Immature natural killer cell (primary cell): Measurements from ENCODE around the gene EIF3D. TPM values are rescaled to one million over a fixed set of nuclear protein-coding genes. Genes with fewer than 3 reads are reported as not detected.
A peak's percentile ranks its signal among the peaks of the same experiment; 100 is the strongest.

Experiments used
- DNase-seq, 3 donors: peaks; one replicate each; pipeline ENCODE4 v3.0.0; 2022; ENCODE audit warnings: mixed read lengths in 1 of 3
- H3K27ac Mint-ChIP-seq, 6 donors: one replicate each; pipeline ENCODE4 v1.8.0; 2020; ENCODE audit warnings: mixed read lengths in 6 of 6, mild to moderate bottlenecking in 5 of 6, inconsistent platforms in 4 of 6, moderate library complexity in 3 of 6
- H3K27me3 Mint-ChIP-seq, 3 donors: one replicate each; pipeline ENCODE4 v1.8.0; 2020 to 2021; ENCODE audit warnings: low read depth in 3 of 3, mild to moderate bottlenecking in 3 of 3, mixed read lengths in 3 of 3, moderate library complexity in 3 of 3, inconsistent platforms in 1 of 3
- H3K36me3 Mint-ChIP-seq, 3 donors: one replicate each; pipeline ENCODE4 v1.8.0; 2020; ENCODE audit warnings: mixed read lengths in 3 of 3, inconsistent platforms in 2 of 3, mild to moderate bottlenecking in 2 of 3
- H3K4me1 Mint-ChIP-seq, 2 donors: one replicate each; pipeline ENCODE4 v1.8.0; 2020; ENCODE audit warnings: inconsistent platforms in 2 of 2, mild to moderate bottlenecking in 2 of 2, mixed read lengths in 2 of 2, moderate library complexity in 1 of 2
- H3K4me3 Mint-ChIP-seq, 5 donors: one replicate each; pipeline ENCODE4 v1.8.0; 2020; ENCODE audit warnings: mild to moderate bottlenecking in 5 of 5, mixed read lengths in 5 of 5, inconsistent platforms in 3 of 5, moderate library complexity in 3 of 5
- H3K9me3 Mint-ChIP-seq, 6 donors: one replicate each; pipeline ENCODE4 v1.8.0; 2020; ENCODE audit warnings: mild to moderate bottlenecking in 6 of 6, mixed read lengths in 6 of 6, inconsistent platforms in 4 of 6, moderate library complexity in 3 of 6
- polyA plus RNA-seq, 3 donors: library from polyadenylated mRNA; unstranded; fragments of 300-500 nt; fragmentation: Illumina TruSeq; gene quantifications; one replicate each; pipeline ENCODE4 v1.2.3, GENCODE V29; 2021

Gene EIF3D
- polyA plus RNA-seq, result 100 to 1,000 TPM in 2 of 3 donors, 10 to 100 TPM in 1; 95.1 to 155 (median 124) TPM

- H3K4me1 Mint-ChIP-seq, result peaks cover 25 to 39% of the 10 kb centered on the region in 2 donors
- peak; percentile 99 for DNase-seq
- H3K4me3 Mint-ChIP-seq, result peak within 1 kb of the TSS; percentile 96 to 98 (median 97)
- peaks cover 6 to 11% (median 8%) of the 10 kb centered on the region in 3 donors for H3K27me3 Mint-ChIP-seq
- no peaks in the 10 kb centered on the region for H3K9me3 Mint-ChIP-seq
- peak within 1 kb of the TSS; percentile 97 to 100 (median 98) for H3K27ac Mint-ChIP-seq
- peaks cover 16 to 22% (median 18%) of the 10 kb centered on the region in 3 donors for H3K36me3 Mint-ChIP-seq
Observed at GRCh38 chr22:36528795-36529751, at the start of gene EIF3D. Gene EIF3D, minus strand, starts transcription at chr22:36529166. Its CDS starts 3,045 bp downstream, at chr22:36526121.

GRCh38 chr22:36578619-36579018 lies 49.7 kb upstream of the EIF3D start:
- no peaks in the 10 kb centered on the region for H3K4me1 Mint-ChIP-seq
- H3K4me3 Mint-ChIP-seq, result no peak overlapping the region
- H3K36me3 Mint-ChIP-seq, result no peaks in the 10 kb centered on the region
- H3K9me3 Mint-ChIP-seq, result no peaks in the 10 kb centered on the region
- H3K27me3 Mint-ChIP-seq, result peaks cover 0 to 14% (median 0%) of the 10 kb centered on the region in 3 donors
- no peak for DNase-seq
- no peak overlapping the region for H3K27ac Mint-ChIP-seq

- no peak for DNase-seq
- H3K36me3 Mint-ChIP-seq, result no peaks in the 10 kb centered on the region
- H3K27ac Mint-ChIP-seq, result no peak overlapping the region
- no peak overlapping the region for H3K4me3 Mint-ChIP-seq
- peaks cover 0 to 14% (median 0%) of the 10 kb centered on the region in 3 donors for H3K27me3 Mint-ChIP-seq
- no peaks in the 10 kb centered on the region for H3K9me3 Mint-ChIP-seq
- no peaks in the 10 kb centered on the region for H3K4me1 Mint-ChIP-seq
Observed at GRCh38 chr22:36577019-36577418, 48.1 kb upstream of the EIF3D start.

- Mint-ChIP-seq H3K27ac (peak overlapping the region in 1 of 6 donors; percentile 55), H3K4me1 (no peaks in the 10 kb centered on the region), H3K36me3 (no peaks in the 10 kb centered on the region), H3K4me3 (no peak overlapping the region), H3K9me3 (no peaks in the 10 kb centered on the region), H3K27me3 (peaks cover 0 to 9% (median 0%) of the 10 kb centered on the region in 3 donors)
- DNase-seq, result no peak
Observed at GRCh38 chr22:36574728-36575127, 45.8 kb upstream of the EIF3D start.

GRCh38 chr22:36573815-36574363 lies 44.9 kb upstream of the EIF3D start:
- no peak for DNase-seq
- Mint-ChIP-seq H3K4me3 (no peak overlapping the region), H3K9me3 (no peaks in the 10 kb centered on the region), H3K36me3 (no peaks in the 10 kb centered on the region), H3K27me3 (peaks cover 0 to 8% (median 0%) of the 10 kb centered on the region in 3 donors), H3K27ac (no peak overlapping the region), H3K4me1 (no peaks in the 10 kb centered on the region)

- Mint-ChIP-seq H3K27me3 (peaks cover 0 to 8% (median 4%) of the 10 kb centered on the region in 3 donors), H3K36me3 (no peaks in the 10 kb centered on the region), H3K9me3 (no peaks in the 10 kb centered on the region), H3K4me1 (no peaks in the 10 kb centered on the region), H3K4me3 (no peak overlapping the region), H3K27ac (no peak overlapping the region)
- DNase-seq, result no peak
Observed at GRCh38 chr22:36571991-36572390, 43.0 kb upstream of the EIF3D start.

GRCh38 chr22:36569999-36570398 lies 41.0 kb upstream of the EIF3D start:
- H3K27me3 Mint-ChIP-seq, result peaks cover 2 to 9% (median 9%) of the 10 kb centered on the region in 3 donors
- H3K4me1 Mint-ChIP-seq, result no peaks in the 10 kb centered on the region
- no peak overlapping the region for H3K27ac Mint-ChIP-seq
- no peak overlapping the region for H3K4me3 Mint-ChIP-seq
- no peaks in the 10 kb centered on the region for H3K9me3 Mint-ChIP-seq
- H3K36me3 Mint-ChIP-seq, result no peaks in the 10 kb centered on the region
- DNase-seq, result no peak

- DNase-seq, result no peak
- no peaks in the 10 kb centered on the region for H3K4me1 Mint-ChIP-seq
- peaks cover 2 to 15% (median 11%) of the 10 kb centered on the region in 3 donors for H3K27me3 Mint-ChIP-seq
- no peak overlapping the region for H3K4me3 Mint-ChIP-seq
- H3K27ac Mint-ChIP-seq, result no peak overlapping the region
- no peaks in the 10 kb centered on the region for H3K36me3 Mint-ChIP-seq
- H3K9me3 Mint-ChIP-seq, result no peaks in the 10 kb centered on the region
Observed at GRCh38 chr22:36568846-36569245, 39.9 kb upstream of the EIF3D start.

- Mint-ChIP-seq H3K9me3 (no peaks in the 10 kb centered on the region), H3K4me1 (no peaks in the 10 kb centered on the region), H3K27ac (no peak overlapping the region), H3K4me3 (no peak overlapping the region), H3K27me3 (peaks cover 7 to 19% (median 10%) of the 10 kb centered on the region in 3 donors), H3K36me3 (no peaks in the 10 kb centered on the region)
- DNase-seq, result no peak
Observed at GRCh38 chr22:36566720-36567119, 37.8 kb upstream of the EIF3D start.

- Mint-ChIP-seq H3K27ac (no peak overlapping the region), H3K4me1 (no peaks in the 10 kb centered on the region), H3K36me3 (no peaks in the 10 kb centered on the region), H3K27me3 (peaks cover 7 to 19% (median 10%) of the 10 kb centered on the region in 3 donors), H3K9me3 (no peaks in the 10 kb centered on the region), H3K4me3 (no peak overlapping the region)
- DNase-seq, result no peak
Observed at GRCh38 chr22:36565686-36566085, 36.7 kb upstream of the EIF3D start.

GRCh38 chr22:36565159-36565507 lies 36.2 kb upstream of the EIF3D start:
- DNase-seq, result no peak
- peaks cover 7 to 21% (median 8%) of the 10 kb centered on the region in 3 donors for H3K27me3 Mint-ChIP-seq

GRCh38 chr22:36564422-36565158 lies 35.6 kb upstream of the EIF3D start:
- DNase-seq, result no peak
- peaks cover 6 to 21% (median 10%) of the 10 kb centered on the region in 3 donors for H3K27me3 Mint-ChIP-seq
- no peak overlapping the region for H3K27ac Mint-ChIP-seq
- H3K4me3 Mint-ChIP-seq, result no peak overlapping the region
- H3K4me1 Mint-ChIP-seq, result no peaks in the 10 kb centered on the region
- no peaks in the 10 kb centered on the region for H3K36me3 Mint-ChIP-seq
- H3K9me3 Mint-ChIP-seq, result no peaks in the 10 kb centered on the region

More at GRCh38 chr22:36565159-36565507, 36.2 kb upstream of the EIF3D start:
- no peak overlapping the region for H3K4me3 Mint-ChIP-seq
- no peaks in the 10 kb centered on the region for H3K4me1 Mint-ChIP-seq
- H3K9me3 Mint-ChIP-seq, result no peaks in the 10 kb centered on the region
- no peaks in the 10 kb centered on the region for H3K36me3 Mint-ChIP-seq
- H3K27ac Mint-ChIP-seq, result no peak overlapping the region

GRCh38 chr22:36563898-36564297 lies 34.9 kb upstream of the EIF3D start:
- Mint-ChIP-seq H3K4me3 (no peak overlapping the region), H3K36me3 (no peaks in the 10 kb centered on the region), H3K27me3 (peaks cover 6 to 21% (median 10%) of the 10 kb centered on the region in 3 donors), H3K9me3 (no peaks in the 10 kb centered on the region), H3K27ac (no peak overlapping the region), H3K4me1 (no peaks in the 10 kb centered on the region)
- DNase-seq, result no peak

GRCh38 chr22:36563444-36563843 lies 34.5 kb upstream of the EIF3D start:
- Mint-ChIP-seq H3K27ac (no peak overlapping the region), H3K9me3 (no peaks in the 10 kb centered on the region), H3K27me3 (peaks cover 6 to 20% (median 10%) of the 10 kb centered on the region in 3 donors), H3K4me1 (no peaks in the 10 kb centered on the region), H3K4me3 (no peak overlapping the region), H3K36me3 (no peaks in the 10 kb centered on the region)
- DNase-seq, result no peak
